Measurements from ENCODE around the gene KIAA0930. TPM values are rescaled to one million over a fixed set of nuclear protein-coding genes. Genes with fewer than 3 reads are reported as not detected.

KIAA0930 gene
- total RNA-seq, 4 donors from 2014 or later = 9.4 to 31.8 (median 19.6) TPM

- Histone ChIP-seq H3K4me1 (no peaks in the 10 kb centered on the region), H3K27me3 (no peaks in the 10 kb centered on the region), H3K4me3 (no peak overlapping the region), H3K27ac (no peak overlapping the region), H3K36me3 (no peaks in the 10 kb centered on the region), H3K9me3 (no peaks in the 10 kb centered on the region)
- DNase-seq = peak in 1 of 2 donors; percentile 40
- intact Hi-C loops (cut with DNase I; ENCODE audit: low total_unique reads) = no loop called here
- TF ChIP-seq CTCF (IDR thresholded peaks at IDR 0.05) (no peak), POLR2A (IDR thresholded peaks at IDR 0.05) (no peak)
These were observed 14.8 kb downstream of the KIAA0930 start for GRCh38 chr22:45225732-45226502.

GRCh38 chr22:45224988-45225731, 15.5 kb downstream of the KIAA0930 start:
- Histone ChIP-seq H3K4me3 (no peak overlapping the region), H3K27ac (no peak overlapping the region), H3K4me1 (no peaks in the 10 kb centered on the region), H3K36me3 (no peaks in the 10 kb centered on the region), H3K9me3 (no peaks in the 10 kb centered on the region), H3K27me3 (no peaks in the 10 kb centered on the region)
- DNase-seq = no peak
- TF ChIP-seq POLR2A (IDR thresholded peaks at IDR 0.05) = no peak
- no peak for TF ChIP-seq CTCF (IDR thresholded peaks at IDR 0.05)
- intact Hi-C loops (cut with DNase I; ENCODE audit: low total_unique reads) = no loop called here

- intact Hi-C loops (cut with DNase I; ENCODE audit: low total_unique reads) = no loop called here
- Histone ChIP-seq H3K27me3 (no peaks in the 10 kb centered on the region), H3K4me1 (no peaks in the 10 kb centered on the region), H3K9me3 (no peaks in the 10 kb centered on the region), H3K4me3 (no peak overlapping the region), H3K36me3 (no peaks in the 10 kb centered on the region), H3K27ac (no peak overlapping the region)
- no peak for DNase-seq
- TF ChIP-seq POLR2A (IDR thresholded peaks at IDR 0.05) = no peak
- no peak for TF ChIP-seq CTCF (IDR thresholded peaks at IDR 0.05)
These were observed 16.4 kb downstream of the KIAA0930 start for GRCh38 chr22:45224331-45224730.

DNA sequence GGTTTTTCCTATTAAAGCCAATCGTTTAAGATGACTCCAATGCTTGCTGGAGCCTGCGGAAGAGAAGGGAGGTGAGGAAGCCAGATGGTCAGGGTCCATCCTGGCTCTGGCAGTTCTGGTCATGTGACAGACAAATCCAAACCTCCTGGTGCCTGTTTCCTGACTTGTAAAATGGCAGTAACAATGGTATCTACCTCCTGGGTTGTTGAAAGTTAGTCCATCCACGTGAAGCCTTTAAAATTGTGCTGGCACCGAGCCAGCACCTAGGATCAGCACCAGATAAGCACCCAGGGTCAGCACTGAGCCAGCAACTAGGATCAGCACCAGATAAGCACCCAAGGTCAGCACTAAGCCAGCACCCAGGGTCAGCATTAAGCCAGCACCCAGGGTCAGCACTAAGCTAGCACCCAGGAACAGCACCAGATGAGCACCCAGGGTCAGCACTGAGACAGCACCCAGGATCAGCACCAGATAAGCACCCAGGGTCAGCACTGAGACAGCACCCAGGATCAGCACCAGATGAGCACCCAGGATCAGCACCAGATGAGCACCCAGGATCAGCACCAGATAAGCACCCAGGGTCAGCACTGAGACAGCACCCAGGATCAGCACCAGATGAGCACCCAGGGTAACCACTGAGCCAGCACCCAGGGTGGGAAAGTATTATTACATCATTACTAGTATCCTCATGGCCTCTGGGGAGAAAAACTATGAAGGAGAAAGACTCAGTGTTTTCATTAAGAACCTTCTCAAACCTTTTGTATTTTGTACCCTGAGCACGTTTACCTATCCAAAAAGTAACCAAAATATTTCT, 17.2 kb downstream of the KIAA0930 start:
- no peak for TF ChIP-seq POLR2A (IDR thresholded peaks at IDR 0.05)
- no peak for TF ChIP-seq CTCF (IDR thresholded peaks at IDR 0.05)
- H3K36me3 ChIP-seq = no peaks in the 10 kb centered on the region
- intact Hi-C loops (cut with DNase I; ENCODE audit: low total_unique reads) = no loop called here
- H3K9me3 ChIP-seq = no peaks in the 10 kb centered on the region
- H3K27me3 ChIP-seq = no peaks in the 10 kb centered on the region
- no peak overlapping the region for H3K27ac ChIP-seq
- no peak overlapping the region for H3K4me3 ChIP-seq
- no peak for DNase-seq
- no peaks in the 10 kb centered on the region for H3K4me1 ChIP-seq

Measured in uterus (tissue), 4 donors.